NCI-H1105 (cell line): ENCODE data around the gene NLRP2B.
"Not testable (repeated sequence)": the region's sequence is repeated elsewhere in the genome, so short reads cannot be mapped to it uniquely, and the experiment has no call there.

ENCODE experiments used
- DNase-seq: peaks from one replicate; lab custom pipeline; 2025; lab: John Stamatoyannopoulos, UW

NLRP2B gene

DNA sequence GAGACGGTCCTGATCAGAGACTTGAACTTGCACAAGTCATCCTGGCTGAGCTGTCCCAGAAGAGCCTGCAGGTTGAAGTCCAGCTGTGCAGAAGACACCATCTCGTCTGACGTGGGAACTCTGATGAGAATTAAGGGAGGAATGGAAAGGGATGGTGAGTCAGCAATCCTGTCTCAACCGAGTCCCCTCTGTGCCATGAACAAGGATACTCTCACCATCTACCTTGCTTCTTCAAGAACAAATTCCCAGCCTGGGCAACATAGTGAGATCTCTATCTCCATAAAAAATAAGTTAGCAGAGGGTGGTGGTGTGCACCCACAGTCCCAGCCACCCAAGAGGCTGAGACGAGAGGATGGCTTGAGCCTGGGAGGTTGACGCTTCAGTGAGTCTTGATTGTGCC, at the start of gene NLRP2B:
Gene NLRP2B, minus strand, starts transcription at position 101 of the 400 bp plus-strand sequence.
- no peak for DNase-seq

DNA sequence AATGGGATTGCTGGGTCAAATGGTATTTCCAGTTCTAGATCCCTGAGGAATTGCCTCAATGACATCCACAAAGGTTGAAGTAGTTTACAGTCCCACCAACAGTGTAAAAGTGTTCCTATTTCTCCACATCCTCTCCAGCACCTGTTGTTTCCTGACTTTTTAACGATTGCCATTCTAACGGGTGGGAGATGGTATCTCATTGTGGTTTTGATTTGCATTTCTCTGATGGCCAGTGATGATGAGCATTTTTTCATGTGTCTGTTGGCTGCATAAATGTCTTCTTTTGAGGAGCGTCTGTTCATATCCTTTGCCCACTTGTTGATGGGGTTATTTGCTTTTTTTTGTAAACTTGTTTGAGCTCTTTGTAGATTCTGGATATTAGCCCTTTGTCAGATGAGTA, 45.9 kb upstream of the NLRP2B start:
- DNase-seq = not testable (repeated sequence)

DNA sequence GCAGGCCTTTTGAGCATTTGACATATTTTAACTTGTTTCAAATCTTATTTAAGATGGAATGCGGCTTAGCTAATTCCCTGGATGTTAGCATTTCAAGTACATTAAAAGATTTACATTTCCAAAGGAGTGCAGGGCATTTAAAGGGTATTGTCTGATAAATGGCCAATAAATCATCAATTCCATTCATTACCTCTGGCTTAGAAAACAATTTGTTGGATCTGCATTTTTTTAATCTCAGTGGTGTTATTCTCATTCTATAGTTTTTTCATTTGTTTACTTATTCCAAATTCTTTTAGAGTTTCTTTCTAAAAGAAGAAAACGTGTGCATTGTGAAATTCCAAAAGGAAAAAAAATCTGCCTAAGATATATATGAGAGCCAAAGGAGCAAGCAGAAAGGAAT, 1.3 kb upstream of the NLRP2B start:
- no peak for DNase-seq

DNA sequence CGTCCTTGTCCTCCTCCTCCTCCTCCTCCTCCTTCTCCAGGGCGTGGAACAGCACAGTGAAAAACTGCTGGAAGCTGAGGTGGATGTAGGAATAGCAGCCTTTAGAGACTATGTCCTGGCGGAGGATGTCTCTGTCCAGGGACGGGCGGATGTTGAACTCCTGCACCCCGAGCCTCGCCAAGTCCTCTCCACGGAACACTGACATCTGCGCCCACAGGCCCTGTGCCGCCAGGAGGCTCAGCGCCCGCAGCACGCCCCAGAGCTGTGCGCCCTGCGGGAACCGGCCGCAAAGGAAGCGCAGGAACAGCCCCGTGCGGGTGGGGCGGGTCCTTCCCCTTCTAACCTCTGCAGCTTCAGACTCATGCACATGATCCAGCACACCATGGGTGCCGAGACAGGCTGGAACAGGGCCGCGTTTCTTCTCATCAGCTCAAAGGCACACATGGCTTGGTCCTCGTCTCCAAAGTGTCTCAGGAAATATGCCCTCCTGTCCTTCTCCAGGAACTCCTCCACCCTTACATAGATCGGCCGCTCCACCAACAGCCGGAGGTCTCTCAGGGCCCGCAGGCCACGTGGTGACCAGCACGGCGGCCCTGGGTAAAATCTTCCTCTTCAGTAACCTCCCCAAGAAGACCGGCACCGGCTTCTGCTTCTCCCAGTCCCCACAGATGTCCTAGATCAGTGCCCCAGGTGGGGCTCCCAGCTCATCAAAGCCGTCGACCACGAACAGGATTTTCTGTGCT, 1.2 kb downstream of the NLRP2B start:
- no peak for DNase-seq

DNA sequence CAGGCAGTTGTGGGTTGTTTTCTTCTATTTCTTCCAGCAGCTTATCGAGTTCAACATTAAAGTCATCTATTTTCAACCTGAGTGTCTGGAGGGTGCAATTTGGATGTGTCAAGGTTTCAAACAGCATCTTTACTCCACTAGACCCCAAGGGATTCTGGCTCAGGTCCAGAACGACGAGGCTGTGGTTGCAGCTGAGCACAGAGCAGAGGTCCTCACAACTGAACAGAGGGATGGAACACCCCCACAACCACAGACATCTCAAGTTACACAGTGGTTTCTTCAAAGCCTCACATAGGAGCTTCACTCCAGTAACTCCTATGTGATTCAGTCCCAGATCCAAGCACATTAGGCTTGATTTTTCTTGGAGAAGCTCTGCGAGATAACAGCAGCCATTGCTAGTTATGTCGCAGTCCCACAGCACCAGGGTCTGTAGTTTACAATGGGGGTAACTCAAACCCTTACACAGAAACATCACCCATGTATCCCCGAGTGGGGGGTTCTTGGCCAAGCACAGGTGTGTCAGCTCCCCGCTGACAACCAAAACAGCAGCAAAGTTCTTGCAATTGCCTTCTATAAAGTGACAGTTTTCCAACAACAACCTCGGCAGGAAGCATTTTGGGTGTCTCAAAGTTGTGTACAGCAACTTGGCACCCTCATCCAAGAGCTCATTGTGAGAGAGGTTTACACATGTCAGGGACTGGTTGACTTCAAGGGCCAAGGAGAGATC, 2.8 kb downstream of the NLRP2B start:
- DNase-seq = no peak

DNA sequence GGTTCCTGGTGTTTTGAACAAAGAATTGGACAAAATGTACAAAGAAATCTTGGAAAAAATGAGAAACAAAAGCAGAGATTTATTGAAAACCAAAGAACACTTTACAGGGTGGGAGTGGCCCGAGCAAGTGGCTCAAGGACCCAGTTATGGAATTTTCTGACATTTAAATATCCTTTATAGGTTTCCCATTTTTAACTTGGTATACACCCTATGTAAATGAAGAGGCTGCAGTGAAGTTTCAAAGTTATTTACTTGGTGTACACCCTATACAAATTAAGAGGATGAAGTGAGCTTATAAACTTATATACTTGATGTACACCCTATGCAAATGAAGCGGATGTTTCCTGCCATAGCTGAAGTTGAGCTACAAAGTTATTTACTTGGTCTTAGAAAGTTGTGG, 4.7 kb downstream of the NLRP2B start:
- no peak for DNase-seq

DNA sequence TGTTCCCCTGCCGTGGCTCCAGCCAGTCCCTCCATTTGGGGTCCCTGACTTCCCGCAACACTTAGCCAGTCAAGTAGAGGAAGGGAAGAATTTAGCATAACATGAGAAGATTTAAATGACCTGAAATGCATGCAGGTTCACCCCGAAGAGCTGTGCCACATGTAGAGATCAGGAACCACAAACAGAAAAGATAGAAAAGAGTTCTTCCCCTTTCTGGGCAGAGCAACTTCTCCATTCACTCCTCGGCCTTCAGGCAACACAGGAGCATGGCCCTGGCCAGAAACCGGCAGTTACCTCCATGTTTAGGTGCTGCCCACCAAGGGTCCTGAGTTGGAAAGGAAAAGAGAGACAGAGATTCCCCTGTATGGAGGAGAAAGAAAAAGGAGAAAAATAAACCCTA, 5.2 kb downstream of the NLRP2B start:
- no peak for DNase-seq

DNA sequence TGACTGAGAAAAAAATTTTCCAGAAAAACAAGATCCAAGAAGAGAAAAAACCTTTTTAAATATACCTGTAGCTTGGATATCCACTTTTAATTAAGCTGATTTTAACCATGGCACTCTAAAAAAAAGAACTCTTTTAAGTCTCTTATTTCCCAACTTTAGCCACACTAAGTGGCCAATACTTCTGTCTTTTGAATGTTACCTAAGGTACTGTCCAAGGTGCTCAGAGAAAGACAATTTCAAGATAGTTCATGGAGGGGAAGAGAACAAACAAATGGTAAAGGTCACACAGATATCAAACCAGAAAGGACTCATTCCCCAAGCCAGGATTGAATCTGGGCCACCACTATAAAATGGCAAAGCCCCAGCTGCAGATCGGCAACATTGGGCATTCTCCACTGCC, 10.1 kb downstream of the NLRP2B start:
- DNase-seq = no peak

DNA sequence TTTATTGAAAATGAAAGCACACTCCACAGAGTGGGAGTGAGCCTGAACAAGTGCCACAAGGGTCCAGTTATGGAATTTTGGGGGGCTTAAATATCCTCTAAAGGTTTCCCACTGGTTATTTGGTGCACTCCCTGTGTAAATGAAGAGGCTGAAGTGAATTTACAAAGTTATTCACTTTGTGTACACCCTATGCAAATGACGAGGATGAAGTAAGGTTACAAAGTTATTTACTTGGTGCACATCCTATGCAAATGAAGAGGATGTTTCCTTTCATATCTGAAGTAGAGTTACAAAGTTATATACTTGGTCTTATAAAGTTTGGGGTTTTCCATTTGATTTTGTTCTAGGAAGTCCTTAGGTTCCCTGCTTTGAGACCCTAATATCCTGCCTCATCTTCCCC, 13.1 kb downstream of the NLRP2B start:
- no peak for DNase-seq

DNA sequence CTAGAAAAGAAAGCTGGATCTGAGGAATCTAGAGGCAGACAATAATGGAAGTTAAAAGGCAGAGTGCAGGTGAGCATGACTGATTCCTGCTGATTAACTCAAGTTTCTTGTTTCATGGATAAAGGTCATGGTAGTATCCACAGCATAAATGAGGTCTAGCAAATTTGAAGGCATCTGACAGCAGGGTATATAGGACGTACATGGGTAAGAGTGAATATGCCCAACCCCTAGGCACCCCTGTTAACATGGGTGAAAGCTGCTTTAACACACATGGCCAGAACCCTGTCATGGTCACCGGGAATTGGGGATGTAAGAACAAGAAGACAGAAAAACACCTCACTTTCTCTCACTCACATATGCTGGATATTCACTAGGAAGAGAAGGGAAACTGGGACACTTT, 25.0 kb downstream of the NLRP2B start:
- no peak for DNase-seq

DNA sequence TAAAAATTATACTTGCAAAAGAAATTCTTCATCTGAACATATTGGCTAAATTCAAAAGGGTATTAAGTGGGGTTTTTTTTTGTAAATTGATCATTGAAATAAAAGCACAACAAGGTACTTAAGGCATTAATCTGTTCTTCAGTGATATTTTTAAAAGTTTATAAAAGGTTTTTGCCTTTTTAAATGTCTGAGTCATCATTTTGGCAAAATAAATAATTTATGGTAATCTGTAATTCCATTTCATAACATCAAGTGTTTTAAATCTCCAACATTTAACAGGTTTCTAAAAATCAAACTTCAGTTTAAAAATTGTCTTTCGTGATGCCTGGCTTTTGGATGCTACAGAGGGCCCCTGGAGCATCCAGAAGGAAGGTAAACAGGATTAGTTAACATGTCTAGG, 27.4 kb downstream of the NLRP2B start:
- no peak for DNase-seq

DNA sequence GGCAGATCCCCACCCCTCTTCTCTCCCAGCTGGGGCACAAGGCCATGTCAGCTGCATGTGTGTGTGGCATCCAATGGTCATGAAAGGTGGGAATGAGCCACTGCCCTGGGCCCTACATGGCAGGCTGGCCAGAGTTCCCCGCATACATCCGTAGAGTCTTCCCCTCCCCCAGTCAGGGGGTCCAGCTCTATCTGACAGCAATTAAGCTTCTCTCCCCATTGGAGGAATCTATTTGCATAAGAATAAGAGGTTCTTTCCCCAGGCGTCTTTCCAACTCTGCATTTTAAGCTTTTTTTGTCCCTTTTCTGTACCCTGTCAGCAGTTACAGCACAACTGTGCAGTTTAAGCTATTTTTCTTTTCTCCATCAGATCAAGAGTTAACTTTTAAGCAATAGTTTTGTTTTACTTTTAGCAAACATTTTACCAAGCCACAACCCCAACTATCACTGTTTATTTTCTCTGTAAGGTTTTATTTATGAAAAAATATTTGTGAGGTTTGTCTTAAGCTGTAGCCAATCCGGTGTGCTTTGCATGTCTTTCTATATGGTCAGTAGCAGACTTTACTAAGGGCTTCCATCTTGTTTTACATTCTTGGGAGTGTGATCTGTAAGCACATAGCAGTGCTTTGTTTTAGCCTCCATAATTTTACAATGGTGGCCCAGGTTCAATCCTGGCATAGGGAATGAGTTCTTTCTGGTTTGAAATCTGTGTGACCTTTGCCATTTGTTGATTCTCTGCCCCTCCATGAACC, 28.7 kb downstream of the NLRP2B start:
- no peak for DNase-seq

DNA sequence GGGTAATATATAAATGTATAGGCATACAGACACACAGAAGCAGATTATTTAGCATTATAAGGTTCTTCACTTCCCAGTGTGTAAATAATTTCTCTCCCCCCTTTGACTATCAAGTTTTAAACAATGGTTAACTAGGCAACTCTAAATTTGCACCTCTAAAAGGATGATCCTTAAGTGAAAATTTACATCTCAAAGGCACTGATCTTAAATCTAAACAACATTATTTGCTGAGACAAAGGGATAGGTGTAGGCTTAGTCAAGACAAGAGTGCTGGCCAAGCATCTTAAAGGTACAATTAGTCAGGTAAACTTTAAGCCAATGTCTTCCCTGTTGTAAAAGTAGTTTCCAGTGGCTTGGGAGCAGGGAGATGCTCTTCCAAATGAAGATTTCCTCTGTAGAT, 33.0 kb downstream of the NLRP2B start:
- DNase-seq = no peak

DNA sequence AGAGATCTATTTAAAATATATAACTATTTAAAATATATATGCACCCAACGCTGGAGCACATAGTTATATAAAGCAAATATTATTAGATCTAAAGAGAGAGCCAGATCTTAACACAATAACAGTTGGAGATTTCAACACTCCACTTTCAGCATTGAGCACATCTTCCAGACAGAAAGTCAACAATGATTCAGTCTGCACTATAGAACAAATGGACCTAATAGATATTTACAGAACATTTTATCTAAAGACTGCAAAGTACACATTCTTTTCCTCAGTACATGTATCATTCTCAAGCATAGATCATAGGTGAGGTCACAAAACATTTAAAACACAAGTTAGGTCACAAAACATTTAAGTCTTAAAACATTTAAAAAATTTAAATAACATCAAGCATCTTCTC, 36.4 kb downstream of the NLRP2B start:
- DNase-seq = no peak

DNA sequence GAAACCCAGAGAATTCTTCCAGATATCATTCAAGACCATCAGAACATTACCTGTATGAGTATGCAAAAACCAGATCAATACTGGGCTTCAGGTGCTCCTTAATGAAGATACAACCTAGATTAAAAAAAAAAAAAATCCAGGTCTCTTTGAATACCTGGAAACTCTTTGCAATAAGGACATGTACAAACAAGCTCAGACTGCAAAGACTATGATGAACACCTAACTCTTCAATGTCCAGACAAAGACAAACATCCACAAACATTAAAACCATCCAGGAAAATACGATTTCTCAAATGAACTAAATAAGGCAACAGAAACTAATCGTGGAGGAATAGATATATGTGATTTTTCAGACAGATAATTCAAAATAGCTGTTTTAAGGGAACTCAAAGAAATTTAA, 38.7 kb downstream of the NLRP2B start:
- DNase-seq = no peak

DNA sequence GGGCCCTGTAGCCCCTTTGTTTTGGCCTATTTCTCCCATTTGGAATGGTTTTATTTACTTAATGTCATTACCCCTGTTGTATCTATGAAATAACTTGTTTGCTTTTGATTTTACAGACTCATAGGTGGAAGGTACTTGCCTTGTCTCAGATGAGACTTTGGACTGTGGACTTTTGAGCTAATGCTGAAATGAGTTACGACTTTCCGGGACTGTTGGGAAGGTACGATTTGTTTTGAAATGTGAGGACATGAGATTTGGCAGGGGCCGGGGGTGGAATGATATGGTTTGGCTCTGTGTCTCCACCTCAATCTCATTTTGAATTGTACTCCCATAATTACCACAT, 39.4 kb downstream of the NLRP2B start:
- DNase-seq = no peak

DNA sequence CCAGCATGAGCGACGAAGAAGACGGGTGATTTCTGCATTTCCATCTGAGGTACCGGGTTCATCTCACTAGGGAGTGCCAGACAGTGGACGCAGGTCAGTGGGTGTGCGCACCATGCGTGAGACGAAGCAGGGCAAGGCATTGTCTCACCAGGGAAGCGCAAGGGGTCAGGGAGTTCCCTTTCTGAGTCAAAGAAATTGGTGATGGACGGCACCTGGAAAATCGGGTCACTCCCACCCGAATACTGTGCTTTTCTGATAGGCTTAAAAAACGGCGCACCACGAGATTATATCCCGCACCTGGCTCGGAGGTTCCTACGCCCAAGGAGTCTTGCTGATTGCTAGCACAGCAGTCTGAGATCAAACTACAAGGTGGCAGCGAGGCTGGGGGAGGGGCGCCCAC, 50.6 kb downstream of the NLRP2B start:
- DNase-seq = not testable (repeated sequence)
